Neural progenitor cell (in vitro differentiated cells): Measurements from ENCODE around the gene DGKD. TPM values are rescaled to one million over a fixed set of nuclear protein-coding genes. Genes with fewer than 3 reads are reported as not detected.

ENCODE experiments used
- DNase-seq: peaks from one replicate; pipeline ENCODE4 v3.0.0-alpha.2; 2016; ENCODE audit warnings: low spot score
- H2AFZ ChIP-seq: fragments of 200-600 bp; sonication (generic); replicated peaks from 2 replicates; pipeline ENCODE4 v1.6.1; 2016; ENCODE audit warnings: antibody characterized with exemption
- H3F3A ChIP-seq: fragments of 200-600 bp; sonication (generic); 2 replicates; pipeline ENCODE4 v1.6.1; 2016; ENCODE audit warnings: antibody characterized with exemption, low read depth
- H3K27ac ChIP-seq: fragments of 200-600 bp; sonication (generic); 2 replicates; pipeline ENCODE4 v1.5.1; 2016; ENCODE audit warnings: mild to moderate bottlenecking
- H3K27me3 ChIP-seq: fragments of 200-600 bp; sonication (generic); 2 replicates; pipeline ENCODE4 v1.6.1; 2016; ENCODE audit warnings: mild to moderate bottlenecking, moderate library complexity
- H3K36me3 ChIP-seq: fragments of 200-600 bp; sonication (generic); 2 replicates; pipeline ENCODE4 v1.5.1; 2016
- H3K4me1 ChIP-seq: fragments of 200-600 bp; sonication (generic); 2 replicates; pipeline ENCODE4 v1.6.1; 2016; ENCODE audit warnings: mixed run types
- H3K4me2 ChIP-seq: fragments of 200-600 bp; sonication (generic); 2 replicates; pipeline ENCODE4 v1.6.1; 2016
- H3K4me3 ChIP-seq: fragments of 200-600 bp; sonication (generic); 2 replicates; pipeline ENCODE4 v1.5.1; 2016
- H3K79me2 ChIP-seq: fragments of 200-600 bp; sonication (generic); 2 replicates; pipeline ENCODE4 v1.6.1; 2016; ENCODE audit warnings: low read depth
- H3K9ac ChIP-seq: fragments of 200-600 bp; sonication (generic); 2 replicates; pipeline ENCODE4 v1.6.1; 2016
- H3K9me3 ChIP-seq: fragments of 200-600 bp; sonication (generic); 2 replicates; pipeline ENCODE4 v1.5.1; 2016; ENCODE audit warnings: low read depth
- H4K20me1 ChIP-seq: fragments of 200-600 bp; sonication (generic); 2 replicates; pipeline ENCODE4 v1.6.1; 2016; ENCODE audit warnings: low read depth
- H3K27ac Mint-ChIP-seq: 3 replicates; pipeline ENCODE4 v1.8.0; 2021; ENCODE audit warnings: mixed read lengths
- H3K27me3 Mint-ChIP-seq: 2 replicates; pipeline ENCODE4 v1.8.0; 2022; ENCODE audit warnings: low read depth, mild to moderate bottlenecking, inconsistent platforms, moderate library complexity, mixed read lengths; ENCODE audit not compliant: insufficient read depth
- H3K36me3 Mint-ChIP-seq: 3 replicates; pipeline ENCODE4 v1.8.0; 2021; ENCODE audit warnings: mixed read lengths
- H3K4me1 Mint-ChIP-seq: 3 replicates; pipeline ENCODE4 v1.8.0; 2021; ENCODE audit warnings: mixed read lengths
- H3K4me3 Mint-ChIP-seq: 3 replicates; pipeline ENCODE4 v1.8.0; 2021; ENCODE audit warnings: mild to moderate bottlenecking, moderate library complexity, mixed read lengths
- H3K9me3 Mint-ChIP-seq: 3 replicates; pipeline ENCODE4 v1.8.0; 2020; ENCODE audit warnings: mixed read lengths
- EZH2 ChIP-seq: fragments of 200-600 bp; sonication (generic); IDR thresholded peaks from 2 replicates; pipeline ENCODE4 v1.6.1; 2017; ENCODE audit warnings: antibody characterized with exemption, mild to moderate bottlenecking, moderate library complexity
- EZH2phosphoT487 ChIP-seq: fragments of 200-600 bp; sonication (generic); IDR thresholded peaks from 2 replicates; pipeline ENCODE4 v1.6.1; 2017; ENCODE audit warnings: antibody characterized with exemption
- total RNA-seq: library from RNA; depleted of rRNA; stranded (reverse); fragments of >200 nt; gene quantifications from 2 replicates; pipeline ENCODE4 v1.2.3, GENCODE V29; 2015; ENCODE audit warnings: low replicate concordance
- TF ChIP-seq, protein P1 (sequence below): fragments of 200-600 bp; sonication (generic); IDR thresholded peaks from 2 replicates; pipeline ENCODE4 v1.5.1; 2017; ENCODE audit warnings: antibody characterized with exemption, mild to moderate bottlenecking

The DGKD gene
- total RNA-seq, 1 donor from 2014 or later: 10.9 TPM

DNA sequence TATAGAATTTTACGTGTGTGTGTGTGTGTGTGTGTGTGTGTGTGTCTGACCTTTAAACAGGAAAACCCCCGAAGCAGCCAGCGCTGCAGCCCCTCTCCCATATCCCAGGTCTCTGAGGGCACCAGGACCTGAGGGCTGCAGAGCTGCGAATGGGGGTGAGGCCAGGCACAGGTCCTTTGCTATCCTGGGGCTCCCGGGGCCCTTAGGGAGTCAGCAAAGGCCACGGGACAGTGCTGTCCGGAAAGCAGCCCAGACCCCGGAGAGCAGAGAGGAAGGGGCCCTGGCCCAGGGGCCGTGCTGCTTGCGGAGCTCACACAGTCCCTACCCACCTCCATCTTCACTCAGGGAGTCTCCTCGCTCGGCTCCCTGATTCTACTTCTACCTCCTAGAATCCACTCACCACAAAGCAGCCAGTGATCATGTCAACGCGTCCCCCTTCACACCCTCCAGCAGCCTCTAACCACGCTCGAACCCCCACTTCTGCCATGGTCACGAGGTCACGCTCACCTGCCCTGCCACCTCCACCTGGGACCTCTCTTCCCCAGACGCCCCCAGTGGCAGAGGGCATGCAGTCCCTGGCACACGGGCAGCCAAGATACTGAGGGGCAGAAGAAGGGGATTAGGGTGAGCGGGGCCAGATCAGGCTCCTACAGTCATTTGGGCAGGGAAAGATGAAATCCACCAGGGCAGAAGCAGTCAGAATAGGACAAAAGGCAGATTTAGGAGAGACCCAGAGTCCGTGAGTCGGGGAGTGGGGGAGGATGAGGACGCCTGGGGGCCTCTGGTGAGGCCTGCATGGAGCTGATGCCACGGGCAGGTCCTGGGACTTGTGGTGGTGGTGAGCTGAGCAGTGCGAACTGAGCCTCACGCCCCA is 125.6 kb downstream of the DGKD start:
- no peak overlapping the region for H3K4me3 Mint-ChIP-seq
- H3K27ac Mint-ChIP-seq: no peak overlapping the region
- no peaks in the 10 kb centered on the region for H3K36me3 ChIP-seq

DNA sequence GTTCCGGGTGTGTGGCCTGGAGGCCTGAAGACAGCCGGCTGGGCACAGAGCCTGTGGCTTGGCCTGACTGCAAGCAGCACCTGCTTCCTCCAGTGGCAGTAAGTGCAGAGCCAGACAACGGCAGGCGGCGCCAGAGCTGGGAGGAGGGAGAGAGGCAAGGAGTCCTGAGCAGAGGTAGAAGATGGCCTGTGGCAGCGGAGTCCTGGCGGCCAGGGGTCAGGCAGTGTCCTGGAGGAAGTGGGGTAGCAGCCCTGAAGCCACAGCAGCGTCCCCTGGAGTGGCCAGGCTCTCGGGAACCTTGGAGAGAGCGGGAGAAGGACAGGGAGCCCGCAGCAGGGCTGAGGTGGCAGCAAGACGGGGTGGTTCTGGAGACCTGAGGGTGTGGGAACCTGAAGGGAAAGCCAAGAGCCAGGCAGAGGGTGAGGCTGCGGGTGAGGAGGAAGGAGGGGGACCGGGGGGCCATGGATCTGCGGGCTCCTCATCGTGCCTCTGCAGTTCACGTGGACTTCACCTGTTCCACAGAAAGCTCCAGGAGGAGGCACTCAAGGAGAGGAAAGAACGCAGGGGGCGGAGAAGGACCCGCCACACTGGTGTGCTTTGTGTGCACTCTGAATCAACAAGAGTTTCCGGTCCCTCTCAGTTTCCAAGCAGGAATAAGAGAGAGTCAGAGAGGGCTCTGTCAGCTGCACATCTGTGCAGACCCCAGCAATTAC is 126.4 kb downstream of the DGKD start:
- no peaks in the 10 kb centered on the region for H3K4me1 ChIP-seq
- no peak overlapping the region for H3K27ac ChIP-seq
- no peaks in the 10 kb centered on the region for H4K20me1 ChIP-seq
- no peak overlapping the region for H2AFZ ChIP-seq
- peak; percentile 27 for DNase-seq
- H3K79me2 ChIP-seq: no peaks in the 10 kb centered on the region
- Mint-ChIP-seq H3K4me1 (peaks cover 2% of the 10 kb centered on the region), H3K4me3 (no peak overlapping the region), H3K27ac (no peak overlapping the region), H3K27me3 (peaks cover 2% of the 10 kb centered on the region), H3K36me3 (peaks cover 33% of the 10 kb centered on the region), H3K9me3 (peaks cover 3% of the 10 kb centered on the region)
- no peaks in the 10 kb centered on the region for H3K9me3 ChIP-seq
- no peak overlapping the region for H3K9ac ChIP-seq
- no peaks in the 10 kb centered on the region for H3K27me3 ChIP-seq
- H3K36me3 ChIP-seq: no peaks in the 10 kb centered on the region
- no peaks in the 10 kb centered on the region for H3F3A ChIP-seq
- TF ChIP-seq, protein P1, sequence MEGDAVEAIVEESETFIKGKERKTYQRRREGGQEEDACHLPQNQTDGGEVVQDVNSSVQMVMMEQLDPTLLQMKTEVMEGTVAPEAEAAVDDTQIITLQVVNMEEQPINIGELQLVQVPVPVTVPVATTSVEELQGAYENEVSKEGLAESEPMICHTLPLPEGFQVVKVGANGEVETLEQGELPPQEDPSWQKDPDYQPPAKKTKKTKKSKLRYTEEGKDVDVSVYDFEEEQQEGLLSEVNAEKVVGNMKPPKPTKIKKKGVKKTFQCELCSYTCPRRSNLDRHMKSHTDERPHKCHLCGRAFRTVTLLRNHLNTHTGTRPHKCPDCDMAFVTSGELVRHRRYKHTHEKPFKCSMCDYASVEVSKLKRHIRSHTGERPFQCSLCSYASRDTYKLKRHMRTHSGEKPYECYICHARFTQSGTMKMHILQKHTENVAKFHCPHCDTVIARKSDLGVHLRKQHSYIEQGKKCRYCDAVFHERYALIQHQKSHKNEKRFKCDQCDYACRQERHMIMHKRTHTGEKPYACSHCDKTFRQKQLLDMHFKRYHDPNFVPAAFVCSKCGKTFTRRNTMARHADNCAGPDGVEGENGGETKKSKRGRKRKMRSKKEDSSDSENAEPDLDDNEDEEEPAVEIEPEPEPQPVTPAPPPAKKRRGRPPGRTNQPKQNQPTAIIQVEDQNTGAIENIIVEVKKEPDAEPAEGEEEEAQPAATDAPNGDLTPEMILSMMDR: no peak
- TF ChIP-seq EZH2phosphoT487 (no peak), EZH2 (no peak)
- H3K4me3 ChIP-seq: no peak overlapping the region
- no peak overlapping the region for H3K4me2 ChIP-seq

More for the DNA sequence above, 125.6 kb downstream of the DGKD start:
- no peaks in the 10 kb centered on the region for H4K20me1 ChIP-seq
- H3K27ac ChIP-seq: no peak overlapping the region
- no peak overlapping the region for H3K4me2 ChIP-seq
- TF ChIP-seq EZH2phosphoT487 (no peak), EZH2 (no peak)
- TF ChIP-seq, protein P1: no peak
- no peak overlapping the region for H3K4me3 ChIP-seq
- no peak overlapping the region for H2AFZ ChIP-seq
- H3K27me3 ChIP-seq: no peaks in the 10 kb centered on the region
- Mint-ChIP-seq H3K36me3 (peaks cover 26% of the 10 kb centered on the region), H3K9me3 (peaks cover 3% of the 10 kb centered on the region), H3K27me3 (peaks cover 2% of the 10 kb centered on the region), H3K4me1 (peaks cover 2% of the 10 kb centered on the region)
- H3K4me1 ChIP-seq: no peaks in the 10 kb centered on the region
- no peaks in the 10 kb centered on the region for H3K9me3 ChIP-seq
- no peaks in the 10 kb centered on the region for H3F3A ChIP-seq
- no peaks in the 10 kb centered on the region for H3K79me2 ChIP-seq
- DNase-seq: no peak
- H3K9ac ChIP-seq: no peak overlapping the region

DNA sequence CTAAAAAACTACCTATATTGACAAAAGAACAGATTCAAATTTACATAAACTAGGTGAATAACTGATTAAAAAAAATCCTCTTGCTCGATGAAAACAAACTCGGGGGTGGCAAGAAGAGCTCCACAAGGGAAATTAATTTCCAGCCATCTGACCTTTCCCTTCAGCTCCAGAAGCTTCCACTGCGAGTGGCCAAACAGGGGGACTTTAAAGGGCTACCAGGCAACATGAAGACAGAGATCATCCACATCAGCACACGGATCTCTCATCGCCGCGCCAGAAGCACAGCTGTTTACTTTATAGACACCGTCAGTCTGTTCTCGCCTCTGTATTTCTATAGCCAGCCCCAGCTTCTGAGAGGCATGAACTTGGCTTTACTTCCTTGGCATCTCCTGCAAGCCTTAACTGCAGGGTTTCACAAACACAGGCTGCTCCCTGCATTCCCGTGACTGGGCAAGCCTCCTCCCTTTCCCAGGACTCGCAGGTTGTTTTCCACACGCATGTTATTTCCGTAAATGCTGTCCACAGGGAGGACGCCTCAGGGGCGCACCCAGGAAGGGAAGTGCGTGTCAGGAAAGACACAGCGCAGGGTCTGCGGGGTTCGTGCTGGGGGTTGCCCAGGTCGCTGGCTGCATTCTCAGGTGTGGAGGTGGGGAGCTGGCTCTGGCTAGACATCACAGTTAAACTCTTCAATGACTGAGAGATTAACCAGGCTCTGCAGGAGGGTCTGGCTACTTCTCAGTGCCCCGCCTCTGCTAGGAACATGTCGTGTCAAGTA is 127.3 kb downstream of the DGKD start:
- no peak for DNase-seq
- Histone ChIP-seq H3K79me2 (no peaks in the 10 kb centered on the region), H3K9me3 (no peaks in the 10 kb centered on the region), H3K36me3 (no peaks in the 10 kb centered on the region), H3K4me2 (no peak overlapping the region), H2AFZ (no peak overlapping the region), H4K20me1 (no peaks in the 10 kb centered on the region), H3K9ac (no peak overlapping the region), H3K4me3 (no peak overlapping the region), H3F3A (no peaks in the 10 kb centered on the region), H3K27me3 (no peaks in the 10 kb centered on the region), H3K27ac (no peak overlapping the region), H3K4me1 (no peaks in the 10 kb centered on the region)
- Mint-ChIP-seq H3K4me1 (peaks cover 6% of the 10 kb centered on the region), H3K9me3 (peaks cover 3% of the 10 kb centered on the region), H3K27ac (peak overlapping the region; percentile 63), H3K27me3 (peaks cover 2% of the 10 kb centered on the region), H3K4me3 (no peak overlapping the region), H3K36me3 (peaks cover 33% of the 10 kb centered on the region)
- TF ChIP-seq EZH2phosphoT487 (no peak), EZH2 (no peak)
- TF ChIP-seq, protein P1: no peak
